Retinal pigment epithelial cell (primary cell): ENCODE results near the gene FAM53A.
A peak's percentile ranks its signal among the peaks of the same experiment; 100 is the strongest.

Source experiments
- DNase-seq: peaks from one replicate; pipeline ENCODE4 v3.0.0-alpha.2; 2010; ENCODE audit warnings: low read depth
- H3K4me3 ChIP-seq: 2 replicates; pipeline ENCODE4 v1.5.1; 2011; ENCODE audit warnings: mild to moderate bottlenecking, low read length, control low read depth, moderate library complexity
- CTCF ChIP-seq: conservative IDR thresholded peaks from 2 replicates; pipeline ENCODE4 v1.5.1; 2011; ENCODE audit warnings: low read depth, low read length, control low read depth, inconsistent platforms

FAM53A gene

GRCh38 chr4:1721003-1721665, 37.0 kb upstream of the FAM53A start, which contains the start of the genes TACC3 and TMEM129:
TSS of gene TACC3 (plus strand) at chr4:1721521. CDS start at chr4:1723422, 1,901 bp downstream.
TSS of gene TMEM129 (minus strand) at chr4:1721323. CDS start at chr4:1720837, 486 bp downstream.
- H3K4me3 ChIP-seq = peak within 1 kb of the TSS; percentile 69
- DNase-seq = no peak
- no peak for TF ChIP-seq CTCF

GRCh38 chr4:1720163-1720983, 36.3 kb upstream of the FAM53A start:
- no peak for TF ChIP-seq CTCF
- DNase-seq = no peak
- H3K4me3 ChIP-seq = peak overlapping the region; percentile 69

- no peak overlapping the region for H3K4me3 ChIP-seq
- no peak for DNase-seq
- no peak for TF ChIP-seq CTCF
These were observed 34.2 kb upstream of the FAM53A start for GRCh38 chr4:1718095-1718850.

GRCh38 chr4:1717129-1718094, 33.3 kb upstream of the FAM53A start:
- TF ChIP-seq CTCF = no peak
- H3K4me3 ChIP-seq = no peak overlapping the region

GRCh38 chr4:1716065-1716945, 32.2 kb upstream of the FAM53A start:
- no peak for TF ChIP-seq CTCF
- H3K4me3 ChIP-seq = no peak overlapping the region

More at GRCh38 chr4:1717129-1718094, 33.3 kb upstream of the FAM53A start:
- no peak for DNase-seq

More at GRCh38 chr4:1716065-1716945, 32.2 kb upstream of the FAM53A start:
- DNase-seq = no peak
